Fibroblast of skin of abdomen (primary cell): ENCODE measurements around the gene POTEH. TPM values are rescaled to one million over a fixed set of nuclear protein-coding genes. Genes with fewer than 3 reads are reported as not detected.
"Not testable (repeated sequence)": the region's sequence is repeated elsewhere in the genome, so short reads cannot be mapped to it uniquely, and the experiment has no call there.

Experiments
- DNase-seq: peaks from one replicate; pipeline ENCODE4 v3.0.0-alpha.2; 2013
- polyA plus RNA-seq, 2 experiments: library from polyadenylated mRNA; unstranded; fragments of 120-200 nt; gene quantifications; one replicate each; pipeline ENCODE4 v1.2.1, GENCODE V29; 2013; ENCODE audit not compliant: insufficient read length in 2 of 2

Gene POTEH
- polyA plus RNA-seq (2013, experiment 1 of 2; ENCODE audit: insufficient read length) = not detected
- polyA plus RNA-seq (2013, experiment 2 of 2; ENCODE audit: insufficient read length) = not detected

DNA sequence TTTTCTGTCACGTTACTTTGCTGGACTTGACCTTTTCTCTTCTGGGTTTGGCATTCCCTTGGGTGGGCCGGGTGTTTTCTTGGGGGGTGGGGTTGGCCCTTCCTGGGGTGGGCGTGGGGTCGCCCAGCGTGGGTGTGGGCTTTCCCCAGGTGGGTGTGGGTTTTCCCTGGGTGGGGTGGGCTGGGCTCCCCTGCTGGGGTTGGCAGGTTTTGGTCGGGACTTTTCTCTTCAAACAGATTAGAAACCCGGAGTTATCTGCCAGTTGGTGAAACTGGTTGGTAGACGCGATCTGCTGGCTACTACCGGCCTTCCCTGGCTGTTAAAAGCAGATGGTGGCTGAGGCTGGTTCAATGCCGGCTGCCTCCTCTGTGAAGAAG, at the start of gene POTEH:
Gene POTEH (plus strand): TSS at position 278 of the 377 bp plus-strand sequence. CDS start 52 bp downstream, at position 330.
- not testable (repeated sequence) for DNase-seq

- not testable (repeated sequence) for DNase-seq
Measured at GRCh38 chr22:15642288-15642861, 47.5 kb upstream of the POTEH start.

DNA sequence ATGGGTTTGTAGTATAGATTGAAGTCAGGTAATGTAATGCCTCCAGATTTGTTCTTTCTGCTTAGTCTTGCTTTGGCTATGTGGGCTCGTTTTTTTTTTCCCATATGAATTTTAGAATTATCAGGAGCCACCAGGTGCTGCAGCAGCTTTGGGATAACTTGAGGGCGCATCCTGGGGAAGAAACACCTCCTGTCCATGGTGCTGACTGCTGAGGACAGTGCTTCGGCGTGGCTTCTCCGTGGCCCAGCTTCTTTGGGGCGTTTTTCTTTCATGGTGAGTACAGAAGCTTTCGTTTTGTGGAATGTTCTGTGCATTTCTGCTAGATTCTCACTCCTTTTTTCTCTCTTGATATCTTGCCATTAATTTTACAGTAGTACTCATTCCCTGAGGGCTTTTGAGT, 37.9 kb upstream of the POTEH start:
- DNase-seq = not testable (repeated sequence)

DNA sequence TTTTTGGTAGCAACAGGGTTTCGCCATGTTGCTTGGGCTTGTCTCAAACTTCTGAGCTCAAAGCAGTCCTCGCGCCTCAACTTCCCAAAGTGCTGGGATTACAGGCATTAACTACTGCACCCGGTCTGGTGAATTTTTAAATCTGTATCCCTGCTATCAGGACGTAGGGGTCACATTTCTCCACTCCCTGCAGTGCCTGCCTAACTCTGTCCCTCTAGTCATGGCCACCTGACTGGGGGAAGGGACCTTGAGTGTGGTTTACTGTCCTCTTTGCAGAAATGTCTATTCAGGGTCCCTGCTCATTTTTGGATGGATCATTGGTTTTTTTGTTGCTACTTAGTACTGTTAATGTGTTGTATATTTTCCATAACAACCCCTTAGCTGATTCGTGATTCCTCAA, 37.1 kb upstream of the POTEH start:
- DNase-seq = not testable (repeated sequence)

- not testable (repeated sequence) for DNase-seq
Measured at GRCh38 chr22:15653241-15653640, 36.6 kb upstream of the POTEH start.

DNA sequence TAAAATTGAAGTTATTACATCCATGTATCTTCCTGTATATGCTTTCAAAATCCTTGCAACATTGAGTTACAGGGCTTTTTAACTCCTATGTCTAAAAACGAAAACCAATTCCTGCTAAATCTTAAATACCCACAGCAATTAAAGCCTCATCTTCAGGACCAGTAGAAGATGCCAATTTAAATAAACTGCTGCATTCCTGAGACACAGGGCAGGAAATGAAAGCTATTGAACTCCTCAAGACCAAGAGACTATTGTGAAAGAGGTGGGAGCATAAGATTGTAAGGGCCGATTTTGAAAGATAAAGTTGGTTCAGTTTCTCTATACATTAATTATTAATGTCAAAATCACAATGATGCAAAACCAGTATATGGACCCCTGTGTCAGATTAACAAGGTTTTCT, 28.7 kb upstream of the POTEH start:
- DNase-seq = not testable (repeated sequence)

GRCh38 chr22:15664682-15665081, 25.1 kb upstream of the POTEH start:
- not testable (repeated sequence) for DNase-seq

DNA sequence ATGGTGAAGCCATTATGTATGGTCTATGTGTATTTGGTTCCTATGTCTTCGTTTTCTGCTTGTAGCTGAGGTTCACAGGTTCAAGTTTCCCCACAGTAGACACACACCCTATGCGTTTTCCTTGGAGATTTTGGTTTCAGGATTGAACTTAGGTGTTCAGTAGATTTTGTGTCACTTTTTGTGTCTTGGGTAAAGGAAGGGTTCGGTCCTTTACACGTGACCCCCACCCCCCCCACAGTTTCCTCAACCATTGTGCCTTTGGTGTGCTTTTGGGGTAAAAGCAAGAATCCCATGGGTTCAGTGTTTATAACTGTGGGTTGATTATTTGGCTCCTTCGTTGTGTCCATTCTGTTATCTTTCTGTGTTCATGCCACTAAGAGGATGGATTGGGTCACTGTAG, 24.3 kb upstream of the POTEH start:
- DNase-seq = not testable (repeated sequence)

GRCh38 chr22:15669430-15669829, 20.4 kb upstream of the POTEH start:
- not testable (repeated sequence) for DNase-seq

DNA sequence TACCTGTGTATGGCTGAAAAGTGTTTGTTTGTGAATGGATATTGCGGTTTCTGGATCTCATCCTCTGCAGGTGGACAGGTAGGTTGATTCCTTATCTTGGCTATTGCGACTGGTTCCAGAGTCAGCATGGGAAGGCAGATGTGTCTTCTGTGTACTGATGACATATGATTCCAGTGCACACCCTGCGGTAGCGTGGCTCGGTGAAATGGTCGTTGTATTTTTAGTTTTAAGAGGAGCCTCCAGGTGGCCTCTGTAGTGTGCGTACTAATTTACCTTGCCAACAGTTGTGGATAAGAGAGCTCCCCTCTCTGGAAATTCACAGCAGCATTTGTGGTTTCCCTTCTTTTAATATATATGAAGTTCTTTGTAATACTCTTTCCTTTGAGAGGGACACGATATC, 10.1 kb upstream of the POTEH start:
- not testable (repeated sequence) for DNase-seq

- not testable (repeated sequence) for DNase-seq
Measured at GRCh38 chr22:15684115-15684514, 5.7 kb upstream of the POTEH start.

- not testable (repeated sequence) for DNase-seq
Measured at GRCh38 chr22:15684695-15685094, 5.1 kb upstream of the POTEH start.

DNA sequence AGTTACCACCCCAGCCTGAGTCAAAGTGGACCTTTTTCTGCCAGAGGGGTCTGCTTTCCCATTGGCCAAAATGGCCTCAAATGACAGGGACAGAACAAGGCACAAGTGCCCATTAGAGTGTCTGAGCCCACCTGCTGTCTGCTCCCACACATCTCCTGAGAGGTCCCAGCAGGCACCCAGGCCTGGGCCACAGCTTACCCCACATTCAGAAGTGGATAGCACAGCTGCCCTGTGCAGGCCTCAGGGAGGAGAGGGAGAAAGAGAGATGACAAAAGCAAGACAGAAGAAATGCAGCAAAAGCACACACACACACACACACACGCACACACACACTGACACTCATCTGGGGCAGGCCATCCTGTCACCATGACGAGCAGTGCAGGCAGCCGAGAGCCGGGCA, 4.2 kb upstream of the POTEH start:
- not testable (repeated sequence) for DNase-seq

GRCh38 chr22:15687086-15687485, 2.7 kb upstream of the POTEH start:
- not testable (repeated sequence) for DNase-seq

DNA sequence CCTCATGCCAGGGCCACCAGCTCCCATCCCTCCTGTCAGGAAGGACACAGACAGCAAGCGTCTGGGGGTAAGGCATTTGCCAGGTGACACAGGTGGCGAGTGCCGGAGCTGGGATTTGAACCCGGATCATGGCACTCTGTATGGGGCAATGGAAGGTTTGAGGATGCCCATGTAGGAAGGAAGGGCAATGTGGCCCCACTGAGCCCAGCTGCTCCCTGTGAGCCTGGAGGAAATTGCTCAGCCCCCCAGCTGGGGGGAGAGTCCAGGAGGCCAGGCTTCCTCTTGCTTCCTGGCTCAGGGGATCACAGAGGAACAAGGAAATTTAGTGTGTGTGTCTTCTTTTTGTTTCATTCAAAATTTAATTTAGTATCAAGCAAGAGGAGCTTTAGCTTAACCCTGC, 2.1 kb upstream of the POTEH start:
- DNase-seq = not testable (repeated sequence)

DNA sequence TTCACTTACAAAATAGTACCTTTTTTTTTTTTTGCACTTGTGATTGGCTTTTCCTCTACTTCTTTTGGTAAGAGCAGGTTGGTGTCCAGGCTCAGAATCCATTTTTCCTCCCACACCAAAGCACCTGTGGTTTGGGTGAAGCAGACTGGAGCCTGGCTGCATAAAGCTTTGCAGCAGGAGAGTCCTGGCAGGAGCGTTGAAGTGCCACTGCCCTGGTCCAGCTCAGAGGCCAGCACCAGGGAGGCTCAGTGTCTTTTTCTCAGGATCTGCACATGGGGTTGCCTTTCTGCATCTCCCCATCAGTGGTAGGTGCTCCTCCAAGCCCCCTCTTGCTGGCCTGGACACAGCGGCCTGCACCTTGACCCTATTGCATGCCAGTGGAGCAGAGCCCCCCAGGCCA, 1.7 kb upstream of the POTEH start:
- not testable (repeated sequence) for DNase-seq

DNA sequence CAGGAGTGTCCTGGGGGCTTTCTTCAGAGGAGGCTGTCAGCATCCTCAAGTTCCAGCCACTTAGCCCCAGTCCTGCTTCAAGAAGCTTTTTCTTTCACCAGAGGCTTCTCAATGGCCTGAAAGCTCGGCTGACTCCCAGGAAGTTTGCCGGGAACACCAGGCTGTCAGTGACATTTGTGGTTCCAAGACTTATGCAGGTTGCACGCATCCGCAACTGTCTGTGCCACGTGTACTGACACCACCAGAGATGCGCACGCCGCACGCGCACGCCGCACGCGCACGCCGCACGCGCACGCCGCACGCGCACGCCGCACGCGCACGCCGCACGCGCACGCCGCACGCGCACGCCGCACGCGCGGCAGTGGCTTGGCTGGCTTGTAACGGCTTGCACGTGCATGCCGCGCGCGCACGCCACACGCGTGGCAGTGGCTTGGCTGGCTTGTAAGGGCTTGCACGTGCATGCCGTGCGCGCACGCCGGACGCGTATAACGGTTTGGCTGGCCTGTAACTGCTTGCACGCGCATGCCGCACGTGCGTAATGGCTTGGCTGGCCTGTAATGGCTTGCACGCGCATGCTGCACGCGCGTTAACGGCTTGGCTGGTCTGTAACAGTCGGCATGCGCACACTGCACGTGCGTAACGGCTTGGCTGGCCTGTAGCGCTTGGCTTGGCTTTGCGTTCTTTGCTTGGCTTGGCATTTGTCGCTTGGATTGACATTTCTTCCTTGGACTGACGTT, 646 bp upstream of the POTEH start:
- DNase-seq = not testable (repeated sequence)

- DNase-seq = not testable (repeated sequence)
Measured at GRCh38 chr22:15713600-15713999, 23.8 kb downstream of the POTEH start.

DNA sequence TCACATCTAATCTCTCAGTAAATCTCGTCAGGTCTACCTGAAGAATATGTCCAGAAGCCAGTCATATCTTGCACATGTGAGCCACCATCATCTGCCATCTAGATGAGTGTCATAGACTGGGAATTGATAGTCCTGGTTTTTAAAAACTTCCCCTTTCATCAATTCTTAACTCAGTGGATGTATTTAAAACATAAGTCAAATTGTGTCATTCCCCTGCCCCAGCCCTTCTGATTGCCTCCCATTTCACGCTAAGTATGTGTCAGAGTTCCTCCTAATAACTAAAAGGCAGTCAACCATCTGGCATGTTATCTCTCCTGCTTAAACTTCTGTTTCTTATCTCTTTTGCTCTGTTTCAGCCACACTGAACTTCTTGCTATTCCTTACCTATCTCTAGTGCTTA, 24.3 kb downstream of the POTEH start:
- DNase-seq = not testable (repeated sequence)

DNA sequence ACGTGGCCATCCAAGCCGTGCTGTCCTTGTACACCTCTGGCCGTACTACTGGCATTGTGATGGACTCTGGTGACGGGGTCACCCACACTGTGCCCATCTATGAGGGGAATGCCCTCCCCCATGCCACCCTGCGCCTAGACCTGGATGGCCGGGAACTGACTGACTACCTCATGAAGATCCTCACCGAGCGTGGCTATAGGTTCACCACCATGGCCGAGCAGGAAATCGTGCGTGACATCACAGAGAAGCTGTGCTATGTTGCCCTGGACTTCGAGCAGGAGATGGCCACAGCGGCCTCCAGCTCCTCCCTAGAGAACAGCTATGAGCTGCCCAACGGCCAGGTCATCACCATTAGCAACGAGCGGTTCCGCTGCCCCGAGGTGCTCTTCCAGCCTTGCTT, 32.1 kb downstream of the POTEH start:
- not testable (repeated sequence) for DNase-seq

DNA sequence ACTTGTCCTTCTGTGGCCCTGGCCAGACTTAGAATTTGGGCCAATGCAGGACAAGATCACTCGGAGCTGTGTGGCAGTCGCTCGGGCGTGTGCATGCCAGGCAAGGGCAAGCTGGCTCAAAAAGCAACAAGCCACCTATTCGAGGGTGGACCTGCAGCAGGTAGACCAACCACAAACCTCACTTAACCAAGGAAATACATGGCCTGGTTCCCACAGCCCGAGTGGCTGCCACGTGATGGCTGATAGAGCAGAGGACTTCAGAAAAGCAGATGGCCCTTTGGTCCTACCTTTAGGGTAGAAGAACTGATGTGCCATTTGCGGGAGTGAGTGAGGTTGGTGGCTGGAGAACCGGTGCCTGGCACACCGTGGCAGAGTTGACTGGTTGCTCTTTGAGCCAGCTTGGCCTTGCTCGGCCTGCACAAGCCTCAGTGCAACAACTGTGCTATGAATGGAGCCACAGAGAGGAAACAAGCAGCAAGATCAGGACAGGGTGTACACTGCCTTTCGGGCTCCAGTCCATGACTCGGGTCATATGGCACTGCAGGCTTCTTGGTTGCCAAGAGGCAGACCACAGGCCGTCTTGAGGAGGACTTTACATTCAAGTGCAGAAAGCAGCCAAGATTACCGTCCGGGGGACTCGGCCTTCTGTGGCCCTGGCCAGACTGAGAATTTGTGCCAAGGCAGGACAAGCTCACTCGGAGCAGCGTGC, 39.5 kb downstream of the POTEH start:
- not testable (repeated sequence) for DNase-seq

DNA sequence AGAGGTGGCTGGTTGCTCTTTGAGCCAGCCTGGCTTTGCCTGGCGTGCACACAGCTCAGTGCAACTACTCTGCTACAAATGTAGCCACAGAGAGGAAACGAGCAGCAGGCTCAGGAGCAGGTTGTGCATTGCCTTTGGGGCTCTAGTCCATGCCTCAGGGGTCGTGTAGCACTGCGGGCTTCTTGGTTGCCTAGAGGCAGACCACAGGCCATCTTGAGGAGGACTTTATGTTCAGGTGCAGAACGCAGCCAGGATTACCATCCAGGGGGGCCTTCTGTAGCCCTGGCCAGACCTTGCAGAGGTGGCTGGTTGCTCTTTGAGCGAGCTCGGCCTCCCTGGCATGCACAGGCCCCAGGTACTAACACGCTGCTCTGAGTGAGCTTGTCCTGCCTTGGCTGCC, 41.2 kb downstream of the POTEH start:
- DNase-seq = not testable (repeated sequence)

DNA sequence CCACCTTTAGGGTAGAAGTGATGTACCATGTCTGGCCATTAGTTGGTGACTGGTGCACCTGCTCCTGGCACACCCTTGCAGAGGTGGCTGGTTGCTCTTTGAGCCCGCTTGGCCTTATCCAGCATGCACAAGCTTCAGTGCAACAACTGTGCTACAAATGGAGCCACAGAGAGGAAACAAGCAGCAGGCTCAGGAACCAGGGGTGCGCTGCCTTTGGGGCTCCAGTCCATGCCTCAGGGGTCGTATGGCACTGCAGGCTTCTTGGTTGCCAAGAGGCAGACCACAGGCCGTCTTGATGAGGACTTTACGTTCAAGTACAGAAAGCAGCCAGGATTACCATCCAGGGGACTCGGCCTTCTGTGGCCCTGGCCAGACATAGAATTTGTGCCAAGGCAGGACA, 44.6 kb downstream of the POTEH start:
- not testable (repeated sequence) for DNase-seq
